T-helper 2 cell treated with Interferon-gamma antibody and Interleukin-4, amounts not matched to agents 100 ng/mL and 5 ng/mL, for 36 hours (primary cell): ENCODE results near the gene PIK3R1. TPM values are rescaled to one million over a fixed set of nuclear protein-coding genes. Genes with fewer than 3 reads are reported as not detected.

ENCODE experiments used
- intact Hi-C: fragments of 100-400 bp; cut with micrococcal nuclease; formaldehyde crosslinking; loops from one replicate; pipeline ENCODE4 v1.15.1; 2023
- total RNA-seq: library from RNA; stranded (reverse); gene quantifications from 2 replicates; pipeline ENCODE4 v1.2.3, GENCODE V29; 2022

The PIK3R1 gene
- total RNA-seq, 1 donor from 2014 or later = 71.2 TPM

DNA sequence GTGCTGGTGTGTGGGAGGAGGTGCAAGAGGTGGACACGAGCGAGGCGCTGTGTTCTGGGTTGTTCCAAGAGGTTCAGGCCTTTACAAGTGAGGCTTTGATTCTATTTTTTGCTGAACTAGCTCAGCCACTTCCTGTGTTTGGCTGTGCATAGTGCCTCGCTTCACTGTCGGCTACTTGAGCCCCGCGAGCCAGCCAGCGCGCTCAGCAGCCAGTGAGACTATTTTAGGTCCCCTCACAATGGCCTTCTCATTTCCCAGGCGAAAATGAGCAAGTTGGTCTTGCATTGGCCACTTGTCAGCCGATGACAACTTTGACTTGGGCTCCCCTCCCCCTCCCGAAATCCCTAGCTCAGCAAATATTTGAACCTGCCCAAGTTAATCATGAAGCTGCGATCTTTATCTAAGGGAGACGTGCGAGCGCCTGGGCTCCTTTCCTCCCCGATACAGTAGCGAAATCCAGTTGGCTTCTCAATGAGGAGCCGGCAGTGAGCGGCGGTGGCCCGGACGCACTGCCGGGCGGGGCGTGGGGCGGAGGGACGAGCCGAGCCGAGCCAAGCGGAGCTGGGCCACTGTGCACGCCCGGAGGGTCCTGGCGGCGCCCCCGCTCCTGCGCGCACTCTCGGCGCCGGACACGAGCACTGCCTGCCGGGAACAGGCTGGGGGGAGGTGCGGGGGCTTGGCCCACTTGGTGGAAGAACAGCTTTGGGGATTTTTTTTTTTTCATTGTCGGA, 72.6 kb downstream of the PIK3R1 start:
- intact Hi-C loops = loop anchor here (1.0 to 10.0 kb wide), 8 partner anchors 8 to 674 kb away; no protein-coding TSS in a partner anchor

DNA sequence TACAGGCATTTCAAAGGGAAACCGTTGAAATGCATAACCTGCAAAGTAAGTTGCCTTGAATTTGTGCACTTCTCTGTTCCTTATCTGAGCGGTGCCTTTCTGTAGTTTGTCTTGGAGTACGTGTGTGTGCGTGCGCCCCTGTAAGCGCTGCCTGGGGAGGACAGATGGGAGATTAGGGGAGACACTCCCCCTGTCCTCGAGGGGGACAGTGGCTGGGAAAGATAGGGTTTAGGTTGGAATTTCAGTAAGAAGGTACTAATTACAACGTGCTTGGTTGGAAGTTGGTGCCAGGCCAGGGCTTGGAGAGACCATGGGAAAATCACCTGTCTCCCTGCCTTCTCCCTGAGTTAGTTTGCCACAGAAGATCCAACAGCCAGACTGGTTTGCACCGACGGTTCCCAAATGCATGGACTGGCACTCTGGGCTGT, 73.2 kb downstream of the PIK3R1 start:
- intact Hi-C loops = loop anchor here (1.0 to 10.0 kb wide), 8 partner anchors 8 to 674 kb away; no protein-coding TSS in a partner anchor

DNA sequence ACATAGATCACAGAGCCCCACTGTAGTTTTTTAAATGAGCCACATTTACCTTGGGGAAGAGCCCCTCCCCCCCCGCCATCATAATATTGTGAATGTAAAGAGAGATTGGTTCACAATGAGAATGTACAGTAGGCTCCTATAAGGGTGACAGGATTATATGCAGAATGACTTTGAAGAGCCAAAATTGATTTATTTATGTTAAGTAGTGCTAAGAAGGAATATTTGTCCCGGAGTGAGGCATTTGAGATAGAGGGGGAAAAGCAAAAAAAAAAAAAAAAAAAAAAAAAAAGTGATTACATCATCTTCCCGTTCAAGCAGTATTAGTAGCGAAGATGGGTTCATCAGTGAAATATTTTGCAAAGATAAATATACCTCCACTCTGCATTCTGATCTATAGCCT, 73.9 kb downstream of the PIK3R1 start:
- intact Hi-C loops = loop anchor here (5.0 to 10.0 kb wide), 5 partner anchors 93 to 673 kb away; no protein-coding TSS in a partner anchor

DNA sequence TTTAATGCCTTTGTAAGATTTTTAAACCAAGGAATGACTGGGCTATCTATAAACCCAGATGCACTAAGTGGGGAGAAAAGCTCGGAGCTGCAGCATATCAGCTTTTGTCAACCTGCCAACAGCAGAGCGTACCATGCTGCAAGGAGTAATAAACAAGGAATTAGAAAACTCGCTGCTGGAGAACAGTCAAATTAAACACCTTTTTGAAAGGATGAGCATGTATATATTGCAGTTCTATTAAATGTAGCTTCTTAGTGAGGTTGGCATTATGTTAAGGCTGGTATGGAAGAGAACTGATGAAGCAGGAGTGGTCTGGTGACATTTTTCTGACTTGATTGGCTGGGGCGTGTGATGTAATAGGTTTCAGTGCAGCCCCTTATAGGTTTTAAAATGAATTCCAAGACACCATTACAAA, 74.7 kb downstream of the PIK3R1 start:
- intact Hi-C loops = no loop called here

DNA sequence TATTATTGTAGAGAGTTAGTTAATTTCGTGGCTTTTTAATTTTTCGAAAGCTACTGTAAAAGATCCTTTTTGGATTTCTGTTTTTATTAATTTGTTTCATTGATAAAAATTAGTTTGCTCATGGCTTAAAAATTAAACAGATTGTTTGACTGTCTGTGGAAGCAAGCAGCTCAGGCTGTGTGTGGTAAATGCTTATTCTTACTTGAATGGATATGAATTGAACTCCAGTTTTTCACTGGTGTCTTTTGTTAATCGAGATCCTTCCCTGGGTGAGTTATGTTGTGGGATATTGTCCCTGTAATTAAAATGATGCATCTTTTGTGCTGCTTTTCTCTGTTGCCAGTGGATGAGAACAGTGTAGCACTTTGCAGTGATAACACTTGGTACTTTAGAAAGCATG, 75.3 kb downstream of the PIK3R1 start:
- intact Hi-C loops = no loop called here

DNA sequence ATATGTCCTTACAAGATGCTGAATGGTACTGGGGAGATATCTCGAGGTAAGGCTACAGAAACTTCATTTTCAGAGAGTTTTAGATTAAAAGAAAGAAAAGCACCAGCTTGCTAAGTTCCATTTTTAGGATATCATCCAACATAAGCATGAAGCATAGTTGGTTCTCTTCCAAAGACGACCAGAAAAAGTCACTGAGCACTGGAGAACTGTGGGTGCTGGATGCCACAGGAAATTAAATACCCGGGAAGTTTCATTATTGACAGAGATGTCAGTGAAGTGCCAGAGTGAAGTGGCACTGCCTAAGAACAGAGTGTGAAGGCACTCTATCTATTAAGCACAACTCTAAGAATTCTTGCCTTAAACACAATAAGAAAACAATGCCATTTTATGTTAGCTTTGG, 76.8 kb downstream of the PIK3R1 start:
- intact Hi-C loops = no loop called here

DNA sequence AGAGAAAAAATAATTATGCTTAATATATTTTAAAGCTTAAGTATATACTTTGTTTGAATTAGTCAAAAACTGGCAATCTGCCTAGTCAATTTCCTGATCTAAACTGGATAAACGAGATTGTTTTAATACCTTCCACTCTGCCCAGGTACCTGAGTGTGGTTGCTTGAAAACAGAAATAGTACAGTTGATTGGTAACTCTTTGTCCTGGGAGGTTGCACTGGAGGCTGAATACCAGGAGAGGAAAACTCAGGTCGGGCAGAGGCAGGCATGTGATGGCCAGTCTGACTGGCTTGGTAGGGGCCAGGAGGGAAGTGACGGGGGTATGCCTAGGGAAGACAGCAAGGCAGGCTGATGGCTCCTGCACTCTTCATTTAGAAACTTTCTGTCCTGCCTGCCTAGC, 80.2 kb downstream of the PIK3R1 start:
- intact Hi-C loops = no loop called here

DNA sequence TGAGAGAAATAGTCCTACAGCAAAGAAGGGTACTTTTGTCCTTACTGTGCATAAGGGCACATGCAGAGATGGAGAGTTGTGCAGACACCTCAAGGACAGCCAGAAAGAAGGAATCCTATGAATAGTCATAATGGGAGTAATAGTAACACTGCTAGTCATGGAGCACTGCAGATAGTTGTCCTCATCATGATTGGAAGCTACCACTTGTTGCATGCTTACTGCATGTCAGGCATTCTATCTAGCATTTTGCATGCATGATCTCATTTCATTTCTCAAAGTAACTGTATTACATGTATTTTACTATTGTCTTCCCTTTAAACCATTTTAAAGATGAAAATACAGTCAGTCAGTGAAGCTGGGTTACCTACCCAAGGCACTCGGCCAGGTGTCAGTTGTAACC, 81.3 kb downstream of the PIK3R1 start:
- intact Hi-C loops = no loop called here

DNA sequence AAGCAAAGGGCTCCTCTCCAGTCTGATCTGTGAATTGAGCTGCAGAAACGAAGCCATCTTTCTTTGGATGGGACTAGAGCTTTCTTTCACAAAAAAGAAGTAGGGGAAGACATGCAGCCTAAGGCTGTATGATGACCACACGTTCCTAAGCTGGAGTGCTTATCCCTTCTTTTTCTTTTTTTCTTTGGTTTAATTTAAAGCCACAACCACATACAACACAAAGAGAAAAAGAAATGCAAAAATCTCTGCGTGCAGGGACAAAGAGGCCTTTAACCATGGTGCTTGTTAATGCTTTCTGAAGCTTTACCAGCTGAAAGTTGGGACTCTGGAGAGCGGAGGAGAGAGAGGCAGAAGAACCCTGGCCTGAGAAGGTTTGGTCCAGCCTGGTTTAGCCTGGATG, 82.1 kb downstream of the PIK3R1 start:
- intact Hi-C loops = no loop called here

DNA sequence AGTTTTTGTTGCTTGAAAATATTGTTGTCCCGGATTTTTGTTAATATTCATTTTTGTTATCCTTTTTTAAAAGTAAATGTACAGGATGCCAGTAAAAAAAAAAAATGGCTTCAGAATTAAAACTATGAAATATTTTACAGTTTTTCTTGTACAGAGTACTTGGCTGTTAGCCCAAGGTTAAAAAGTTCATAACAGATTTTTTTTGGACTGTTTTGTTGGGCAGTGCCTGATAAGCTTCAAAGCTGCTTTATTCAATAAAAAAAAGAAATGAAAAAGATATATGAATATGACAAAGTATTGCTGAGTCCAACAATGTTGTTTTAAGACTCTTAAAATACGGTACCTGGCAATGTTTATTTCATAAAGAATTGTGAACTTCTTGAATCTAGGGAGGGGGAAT, 82.9 kb downstream of the PIK3R1 start:
- intact Hi-C loops = no loop called here

DNA sequence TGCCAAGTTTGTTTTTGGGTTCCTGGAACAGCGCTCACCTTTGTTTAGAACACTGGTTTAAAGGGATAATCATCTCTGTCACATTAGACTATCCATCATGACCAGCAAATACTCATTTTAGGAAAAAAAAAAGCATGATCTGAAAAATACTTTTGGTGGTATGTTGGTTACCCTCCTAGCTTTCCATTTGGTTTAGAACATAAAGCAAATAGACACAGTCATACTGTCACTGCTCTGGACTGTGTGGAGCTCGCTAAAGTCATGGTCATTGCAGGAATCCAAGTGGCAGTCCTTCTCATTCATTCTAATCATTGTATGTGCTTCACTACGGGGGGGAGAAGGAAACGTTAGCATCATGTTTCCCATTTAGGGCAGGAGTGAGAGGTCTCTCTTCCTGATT, 83.5 kb downstream of the PIK3R1 start:
- intact Hi-C loops = no loop called here

DNA sequence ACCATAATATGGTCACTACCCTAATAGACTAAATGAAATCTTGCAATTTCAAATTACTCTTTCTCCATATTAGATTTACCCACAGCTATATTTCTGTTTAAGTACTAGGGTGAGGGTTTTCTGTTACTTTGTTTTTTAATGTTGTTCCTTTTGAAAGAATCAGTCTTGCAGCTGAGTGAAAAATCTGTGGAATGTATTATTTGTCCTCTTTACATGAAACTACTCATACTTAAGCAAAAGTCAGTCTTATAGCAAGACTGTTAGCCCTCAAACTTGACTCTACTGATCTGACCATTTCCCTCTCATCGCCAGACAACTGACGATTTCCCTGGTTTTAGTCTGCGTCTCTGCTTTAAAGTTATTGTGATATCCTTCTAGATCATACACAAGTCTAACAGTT, 84.0 kb downstream of the PIK3R1 start:
- intact Hi-C loops = no loop called here

DNA sequence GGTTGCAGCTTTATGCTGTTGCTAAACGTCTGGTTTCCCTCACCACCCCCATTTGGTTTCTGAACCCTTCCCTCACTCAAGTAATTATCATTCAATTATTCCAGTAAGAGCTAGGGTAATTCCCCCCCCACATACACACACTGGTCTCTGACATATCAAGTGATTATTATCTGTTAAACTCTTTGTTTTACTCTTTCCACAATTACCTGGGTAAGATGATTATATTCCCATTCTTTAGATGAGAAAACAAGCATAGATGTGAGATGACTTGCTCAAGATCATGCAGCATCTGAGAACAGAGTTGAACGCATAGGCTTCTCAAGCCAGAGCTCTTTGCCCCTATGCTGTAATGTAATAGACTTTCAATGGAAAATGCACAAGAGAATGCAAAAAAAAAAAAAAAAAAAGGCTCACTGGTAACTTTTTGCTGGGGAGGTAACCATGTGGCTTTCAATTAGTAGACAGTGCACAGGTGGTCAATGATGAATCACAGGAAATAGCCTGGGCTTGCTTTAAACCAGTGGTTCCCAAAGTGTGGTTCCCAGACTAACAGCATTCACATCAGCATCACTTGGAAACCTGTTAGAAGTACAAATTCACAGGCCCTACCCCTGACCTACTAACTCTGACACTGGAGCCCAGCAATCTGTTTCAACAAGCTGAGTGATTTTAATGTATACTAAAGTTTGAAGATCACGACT, 87.6 kb downstream of the PIK3R1 start:
- intact Hi-C loops = loop anchor here (5.0 kb wide), 1 partner anchor 39 kb away; no protein-coding TSS in a partner anchor

DNA sequence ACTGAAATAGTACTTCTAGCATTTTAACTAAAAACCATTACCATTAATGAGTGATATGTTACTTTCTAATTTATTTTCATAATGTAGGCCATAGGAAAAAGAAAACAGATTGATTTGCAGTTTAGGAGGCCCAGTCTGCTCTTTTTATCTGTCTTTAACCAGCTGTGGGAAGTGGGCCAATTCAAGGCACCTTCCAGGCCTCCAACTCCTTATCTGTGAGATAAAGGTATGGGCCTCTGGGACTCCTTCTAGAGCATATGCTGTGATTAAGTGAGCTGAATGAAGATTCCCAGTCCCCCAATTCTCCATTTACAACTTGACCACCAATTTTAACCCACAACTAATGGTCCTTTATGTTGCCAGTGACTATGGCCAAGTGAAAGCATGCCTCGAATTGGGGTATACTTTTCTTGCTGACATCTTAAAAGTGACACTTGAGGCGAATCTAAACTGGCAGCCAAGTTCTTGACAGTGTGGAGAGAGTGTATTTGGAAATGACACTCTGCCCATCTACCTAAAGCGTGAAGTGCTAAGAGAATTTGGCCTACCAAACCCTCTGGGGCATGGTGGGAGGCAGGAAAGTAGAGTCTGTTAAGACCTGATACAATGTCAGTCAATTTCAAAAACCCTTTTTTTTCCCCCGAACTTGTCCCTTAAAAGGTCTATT, 88.3 kb downstream of the PIK3R1 start:
- intact Hi-C loops = loop anchor here (5.0 kb wide), 1 partner anchor 38 kb away; no protein-coding TSS in a partner anchor

DNA sequence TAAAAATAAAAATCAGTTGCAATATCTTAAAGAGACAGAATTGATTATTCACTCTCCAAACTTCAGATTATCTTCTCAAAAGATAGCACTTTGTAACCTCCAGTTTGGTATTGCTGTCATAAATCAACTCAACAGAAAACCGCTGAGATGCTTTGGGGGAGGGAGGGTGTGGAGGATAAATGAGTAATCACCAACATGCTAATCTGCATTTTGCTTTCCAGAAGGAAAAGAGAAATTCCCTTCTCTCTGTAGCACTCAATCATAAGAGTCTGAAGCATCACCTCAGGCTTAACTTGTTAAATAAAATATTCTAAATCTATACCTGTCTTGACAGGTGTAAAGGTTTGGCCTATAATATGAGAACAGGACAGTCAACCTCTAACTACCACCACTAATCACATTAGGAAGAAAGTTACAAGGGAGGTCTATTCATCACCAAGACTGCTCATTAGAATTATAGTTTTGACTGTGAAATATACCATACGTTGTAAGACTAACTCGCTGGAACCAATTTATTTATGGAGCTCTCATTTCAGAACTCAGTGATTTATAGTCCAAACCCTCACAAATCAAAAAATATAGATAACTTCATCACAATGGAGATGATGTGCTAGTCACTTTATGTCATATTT, 89.0 kb downstream of the PIK3R1 start:
- intact Hi-C loops = loop anchor here (5.0 kb wide), 1 partner anchor 38 kb away; no protein-coding TSS in a partner anchor

DNA sequence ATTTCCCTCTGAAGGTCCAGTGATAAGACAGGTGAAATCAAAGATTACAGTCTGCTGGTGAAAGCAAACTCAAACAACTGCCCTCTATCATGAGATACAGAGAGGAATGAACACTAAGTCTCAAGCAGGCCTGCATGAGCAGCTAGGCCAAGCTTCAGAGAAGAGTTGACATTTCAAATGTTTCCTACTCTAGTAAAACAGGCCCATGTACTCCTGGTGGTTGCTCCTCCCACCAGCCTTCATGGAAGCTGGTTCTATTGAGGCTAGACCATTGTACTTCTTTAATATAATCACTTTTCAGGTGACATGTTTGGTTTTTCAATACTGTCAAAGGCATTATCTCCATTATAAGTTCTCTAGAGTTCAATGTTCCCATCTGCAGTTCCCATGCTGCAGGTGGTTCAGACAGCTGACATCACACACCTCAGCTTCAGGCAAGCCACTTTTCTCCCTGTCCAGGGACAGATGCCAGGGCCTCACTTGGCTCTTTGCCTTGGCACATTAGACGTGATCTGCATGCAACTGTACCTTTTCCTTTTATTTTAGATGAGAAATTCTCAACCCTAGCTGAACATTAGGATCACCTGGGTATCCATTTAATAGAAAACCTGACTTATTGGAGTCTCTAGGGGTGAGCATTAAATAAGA, 89.8 kb downstream of the PIK3R1 start:
- intact Hi-C loops = no loop called here

DNA sequence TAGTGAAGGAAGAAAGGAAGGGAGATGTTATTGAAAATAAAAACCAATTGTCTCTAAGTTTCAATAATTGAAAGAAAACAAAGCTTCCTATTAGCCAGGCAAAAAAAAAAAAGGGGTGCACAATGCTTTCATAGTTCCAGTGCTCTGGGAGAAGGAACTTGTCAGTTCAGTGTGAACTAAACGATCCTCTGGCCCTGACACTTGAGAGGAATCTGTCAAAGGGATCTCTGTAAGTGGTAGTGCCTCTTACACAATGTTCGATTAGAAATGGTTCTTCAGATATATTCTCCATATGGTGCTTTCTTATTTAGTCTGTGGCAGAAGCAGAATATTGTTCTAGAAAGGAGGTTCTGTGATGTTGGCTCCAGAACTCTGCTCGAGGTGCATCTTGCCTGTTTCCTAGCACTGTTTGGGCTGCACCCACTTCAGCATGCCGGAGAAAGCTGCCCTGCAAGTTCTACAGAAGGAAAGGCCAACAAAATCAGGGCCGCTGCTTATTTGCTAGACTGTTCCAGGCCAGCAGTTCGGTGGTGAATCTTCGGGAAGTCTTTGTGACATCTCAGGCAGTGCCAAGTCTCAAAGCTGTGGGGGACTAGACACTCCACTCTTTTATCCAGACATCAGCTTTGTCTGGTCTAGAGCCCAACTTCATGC, 90.9 kb downstream of the PIK3R1 start:
- intact Hi-C loops = no loop called here

DNA sequence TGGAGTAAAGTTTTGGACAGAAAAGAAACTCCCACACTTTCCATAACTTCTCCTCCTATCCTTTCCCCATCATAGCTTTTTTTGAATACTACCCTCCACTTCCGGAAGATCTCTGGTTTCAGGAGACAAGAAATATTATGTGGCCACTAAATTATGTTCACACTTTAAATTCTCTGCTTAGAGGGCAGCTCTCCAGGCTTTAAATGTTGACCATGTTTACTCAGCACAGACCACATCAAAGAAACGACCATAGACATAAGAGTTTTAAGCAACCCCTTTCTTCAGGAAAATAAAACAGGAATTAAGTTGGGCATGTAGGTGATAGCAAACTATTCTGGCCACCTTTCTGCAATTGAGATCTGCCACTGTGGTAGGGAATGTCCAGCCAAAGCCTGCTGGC, 97.8 kb downstream of the PIK3R1 start:
- intact Hi-C loops = no loop called here

DNA sequence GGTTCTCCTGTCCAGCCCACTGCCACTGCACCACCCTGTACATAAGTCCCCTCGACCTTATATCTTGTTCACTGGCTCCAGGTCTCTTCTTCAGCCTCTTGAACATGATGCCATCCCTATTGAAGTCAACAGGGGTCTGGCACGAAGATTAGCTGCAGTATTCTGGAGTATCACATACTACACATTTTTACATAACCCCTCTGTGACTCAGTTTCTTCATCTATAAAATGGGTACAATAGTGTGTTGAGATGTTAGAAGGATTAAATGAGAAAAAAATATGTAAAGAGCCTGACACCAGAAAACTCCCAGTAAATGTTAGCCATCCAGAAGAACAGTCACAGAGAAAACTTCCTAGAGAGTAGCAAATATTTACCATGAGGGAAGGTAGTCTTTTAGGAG, 98.9 kb downstream of the PIK3R1 start:
- intact Hi-C loops = no loop called here

DNA sequence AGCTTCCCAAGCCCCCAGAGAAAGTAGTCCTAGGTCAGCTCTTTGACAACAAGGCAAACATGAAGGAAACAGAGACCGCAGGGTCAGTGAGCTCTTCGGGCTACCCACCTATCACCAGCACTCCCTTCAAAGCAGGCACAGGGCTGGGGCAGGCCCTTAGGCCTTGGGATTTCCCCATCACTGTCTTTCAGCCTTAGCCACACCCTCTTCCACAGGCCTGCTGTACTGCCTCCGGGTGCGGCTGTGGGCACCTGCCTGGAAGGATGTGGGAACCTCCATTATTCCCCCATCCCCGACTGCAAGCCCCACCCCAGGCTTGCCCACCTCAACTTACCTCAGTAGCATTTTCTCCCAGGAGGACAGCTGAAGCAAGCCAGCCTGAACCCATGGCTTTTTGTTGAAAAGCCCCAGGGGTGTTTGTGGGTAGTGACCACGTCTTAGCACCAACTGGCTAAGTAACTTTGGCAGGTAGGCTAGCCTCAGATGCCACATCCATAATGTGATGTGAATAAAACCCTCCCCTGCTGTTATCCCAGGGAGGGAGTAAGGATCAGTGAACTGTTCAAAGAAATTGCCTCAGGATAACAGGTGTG, 100.2 kb downstream of the PIK3R1 start:
- intact Hi-C loops = no loop called here
